Measurements from ENCODE around the gene NOD1.

The NOD1 gene

DNA sequence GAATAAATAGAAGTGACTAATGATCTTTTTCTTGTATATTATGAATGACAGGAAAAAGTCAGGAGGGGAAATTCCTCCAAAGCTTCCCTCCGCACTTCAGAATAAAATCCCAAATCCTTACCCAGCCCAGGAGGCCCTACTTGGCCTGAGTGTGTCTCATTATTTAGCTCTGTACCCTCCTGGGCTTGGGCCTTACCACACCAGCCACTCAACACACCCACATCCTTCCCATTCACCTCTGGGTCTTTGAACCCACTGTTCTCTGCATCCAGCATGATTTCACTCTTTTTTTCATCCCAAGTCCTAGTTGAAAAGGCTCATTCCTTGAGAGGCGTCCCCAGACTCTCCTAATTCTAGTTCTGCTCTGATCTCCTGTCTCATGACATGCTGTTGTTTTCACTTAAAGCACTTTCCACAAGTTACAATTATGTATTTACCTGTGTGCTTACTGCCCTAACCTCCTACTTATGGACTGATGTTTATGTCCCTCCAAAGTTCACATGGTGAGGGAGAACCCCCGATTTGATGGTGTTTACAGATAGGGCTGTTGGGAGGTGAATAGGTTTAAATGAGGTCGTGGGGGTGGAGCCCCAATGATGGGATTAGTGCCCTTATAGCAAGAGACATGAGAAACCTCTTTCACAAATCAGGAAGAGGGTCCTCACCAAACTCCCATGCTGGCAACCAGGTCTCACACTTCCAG, 6.4 kb downstream of the NOD1 start:
- FAIRE-seq (no peak), DNase-seq (ENCODE audit: insufficient read length, low spot score) (no peak)
- TF ChIP-seq POLR2A (IDR thresholded peaks at IDR 0.05; ENCODE audit: low read depth, low read length) (no peak), POU2F2 (IDR thresholded peaks at IDR 0.05; ENCODE audit: low read depth, low read length) (no peak), TAF1 (IDR thresholded peaks at IDR 0.05; ENCODE audit: low read depth, low read length) (no peak), POLR2AphosphoS5 (IDR thresholded peaks at IDR 0.05; ENCODE audit: low read depth, low read length) (no peak), PAX5 (IDR thresholded peaks at IDR 0.05; ENCODE audit: insufficient read depth, low read length, severe bottlenecking) (no peak)

DNA sequence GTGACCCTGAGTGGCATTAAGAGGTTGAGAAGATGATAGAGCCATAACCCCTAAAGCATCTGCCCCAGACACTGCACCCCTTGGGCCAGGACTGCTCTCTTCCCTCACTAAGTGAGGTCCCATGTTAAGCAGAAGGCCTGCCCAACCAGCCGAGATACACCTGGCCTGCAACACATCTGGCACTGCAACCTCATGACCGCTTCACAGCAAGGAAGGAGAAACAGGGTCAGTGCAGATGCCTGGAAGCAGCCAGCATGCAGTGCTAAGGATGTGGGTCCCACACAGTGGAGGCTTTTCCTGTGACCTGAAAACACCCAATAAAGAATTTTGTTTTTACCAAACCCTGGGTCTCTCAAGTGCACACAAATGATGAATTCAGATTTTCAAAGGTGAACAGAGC, 7.4 kb downstream of the NOD1 start:
- TF ChIP-seq POU2F2 (IDR thresholded peaks at IDR 0.05; ENCODE audit: low read depth, low read length) (no peak), POLR2A (IDR thresholded peaks at IDR 0.05; ENCODE audit: low read depth, low read length) (no peak), TAF1 (IDR thresholded peaks at IDR 0.05; ENCODE audit: low read depth, low read length) (no peak), POLR2AphosphoS5 (IDR thresholded peaks at IDR 0.05; ENCODE audit: low read depth, low read length) (no peak), SPI1 (IDR thresholded peaks at IDR 0.05; ENCODE audit: low read depth, low read length) (no peak), PAX5 (IDR thresholded peaks at IDR 0.05; ENCODE audit: insufficient read depth, low read length, severe bottlenecking) (no peak)
- peak; percentile 5 for FAIRE-seq

DNA sequence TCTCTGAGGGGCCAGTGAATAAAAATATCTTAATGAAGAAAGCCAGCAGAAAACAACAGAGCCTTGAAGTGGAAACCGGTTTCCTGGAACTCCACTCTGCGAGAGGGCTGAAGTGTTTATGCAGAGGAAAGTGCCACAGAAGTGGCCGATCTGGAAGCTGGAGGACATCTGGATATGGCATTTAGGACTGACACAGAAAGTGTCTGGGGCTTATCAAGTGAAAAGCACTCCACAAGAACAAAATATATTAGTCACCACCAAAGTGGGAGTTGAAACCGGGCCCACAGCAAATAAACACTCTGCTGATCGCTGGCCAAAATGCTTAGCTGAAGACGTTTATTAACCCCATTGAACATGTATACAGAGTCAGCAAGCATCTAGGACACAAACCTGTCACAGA, 7.8 kb downstream of the NOD1 start:
- FAIRE-seq: no peak
- TF ChIP-seq SPI1 (IDR thresholded peaks at IDR 0.05; ENCODE audit: low read depth, low read length) (no peak), POLR2AphosphoS5 (IDR thresholded peaks at IDR 0.05; ENCODE audit: low read depth, low read length) (no peak), PAX5 (IDR thresholded peaks at IDR 0.05; ENCODE audit: insufficient read depth, low read length, severe bottlenecking) (no peak), TAF1 (IDR thresholded peaks at IDR 0.05; ENCODE audit: low read depth, low read length) (no peak), POLR2A (IDR thresholded peaks at IDR 0.05; ENCODE audit: low read depth, low read length) (no peak), POU2F2 (IDR thresholded peaks at IDR 0.05; ENCODE audit: low read depth, low read length) (no peak)
- no peak for DNase-seq (ENCODE audit: insufficient read length, low spot score)

More for the DNA sequence above, 7.4 kb downstream of the NOD1 start:
- no peak for DNase-seq (ENCODE audit: insufficient read length, low spot score)

DNA sequence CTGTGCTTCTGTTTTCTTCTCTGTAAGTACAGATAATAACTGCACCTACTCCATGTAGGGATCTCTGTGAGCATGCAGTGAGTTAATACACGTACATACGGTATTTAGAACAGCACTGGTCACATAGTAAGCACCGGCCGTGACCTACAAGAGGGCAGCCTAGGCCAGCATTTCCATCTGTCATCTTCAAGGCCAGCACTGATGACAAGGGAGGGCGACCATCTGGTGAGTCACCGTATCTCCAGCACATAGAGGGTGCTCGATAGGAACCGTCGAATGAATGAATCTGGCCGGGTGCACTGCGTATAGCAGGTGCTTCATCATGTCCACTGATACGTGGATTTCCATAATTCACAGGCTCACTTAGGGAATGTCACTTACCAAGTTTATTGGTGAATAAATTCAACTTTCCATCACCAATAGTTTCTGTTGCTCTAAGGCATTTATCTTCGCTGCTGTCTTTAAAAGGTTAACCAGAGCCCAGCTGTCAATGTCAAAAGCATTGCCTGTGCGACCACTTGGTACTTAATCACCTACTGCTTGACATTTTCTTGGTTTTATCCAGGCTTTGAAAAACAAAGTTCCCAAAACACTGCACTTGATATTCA, 8.3 kb downstream of the NOD1 start:
- FAIRE-seq (no peak), DNase-seq (ENCODE audit: insufficient read length, low spot score) (no peak)
- TF ChIP-seq PAX5 (IDR thresholded peaks at IDR 0.05; ENCODE audit: insufficient read depth, low read length, severe bottlenecking) (no peak), TAF1 (IDR thresholded peaks at IDR 0.05; ENCODE audit: low read depth, low read length) (no peak), POU2F2 (IDR thresholded peaks at IDR 0.05; ENCODE audit: low read depth, low read length) (no peak), SPI1 (IDR thresholded peaks at IDR 0.05; ENCODE audit: low read depth, low read length) (no peak), POLR2A (IDR thresholded peaks at IDR 0.05; ENCODE audit: low read depth, low read length) (no peak), POLR2AphosphoS5 (IDR thresholded peaks at IDR 0.05; ENCODE audit: low read depth, low read length) (no peak)

DNA sequence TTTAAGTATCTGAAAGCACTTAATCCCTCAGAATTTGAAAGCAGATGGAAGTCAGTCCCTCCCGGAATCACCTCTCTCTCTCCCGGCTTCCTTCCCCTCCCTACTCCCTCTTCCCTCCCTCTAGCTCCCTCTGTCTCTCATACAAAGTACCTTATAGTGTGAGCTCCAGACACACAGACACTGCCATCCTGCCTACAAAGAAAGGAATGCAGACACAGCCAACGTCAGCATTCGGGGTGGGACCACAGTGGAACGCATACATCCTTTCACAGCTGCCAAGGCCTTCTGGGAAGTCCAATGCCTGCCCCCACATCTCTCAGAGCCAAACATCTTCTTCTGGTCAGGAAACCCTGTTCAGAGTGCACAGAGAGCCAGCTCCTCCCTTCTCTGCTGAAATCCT, 9.3 kb downstream of the NOD1 start:
- no peak for TF ChIP-seq POLR2A (IDR thresholded peaks at IDR 0.05; ENCODE audit: low read depth, low read length)
- TF ChIP-seq TAF1 (IDR thresholded peaks at IDR 0.05; ENCODE audit: low read depth, low read length): no peak
- no peak for TF ChIP-seq SPI1 (IDR thresholded peaks at IDR 0.05; ENCODE audit: low read depth, low read length)
- TF ChIP-seq PAX5 (IDR thresholded peaks at IDR 0.05; ENCODE audit: insufficient read depth, low read length, severe bottlenecking): no peak
- TF ChIP-seq POU2F2 (IDR thresholded peaks at IDR 0.05; ENCODE audit: low read depth, low read length): no peak
- TF ChIP-seq POLR2AphosphoS5 (IDR thresholded peaks at IDR 0.05; ENCODE audit: low read depth, low read length): no peak
- no peak for FAIRE-seq
- DNase-seq (ENCODE audit: insufficient read length, low spot score): no peak

DNA sequence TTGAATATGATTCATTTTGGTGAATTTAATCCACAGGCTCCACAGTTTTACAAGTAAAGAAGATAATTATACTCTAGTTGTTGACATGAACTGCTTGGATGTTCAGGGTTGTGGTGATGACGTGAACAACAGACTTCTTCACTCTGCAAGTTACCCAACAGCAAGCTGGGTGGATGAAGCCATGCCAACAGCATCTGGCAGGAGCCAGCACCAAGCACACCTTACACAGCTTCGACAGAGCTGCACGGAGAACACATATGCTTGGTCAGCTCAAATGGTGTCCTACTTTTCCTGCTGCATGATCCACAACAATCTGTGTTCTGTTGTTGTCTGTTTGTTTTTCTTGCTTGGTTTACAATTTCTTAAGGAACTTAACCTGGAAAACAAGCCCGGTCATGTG, 9.8 kb downstream of the NOD1 start:
- TF ChIP-seq POLR2AphosphoS5 (IDR thresholded peaks at IDR 0.05; ENCODE audit: low read depth, low read length) (no peak), PAX5 (IDR thresholded peaks at IDR 0.05; ENCODE audit: insufficient read depth, low read length, severe bottlenecking) (no peak), POLR2A (IDR thresholded peaks at IDR 0.05; ENCODE audit: low read depth, low read length) (no peak), TAF1 (IDR thresholded peaks at IDR 0.05; ENCODE audit: low read depth, low read length) (no peak), SPI1 (IDR thresholded peaks at IDR 0.05; ENCODE audit: low read depth, low read length) (no peak), POU2F2 (IDR thresholded peaks at IDR 0.05; ENCODE audit: low read depth, low read length) (no peak)
- DNase-seq (ENCODE audit: insufficient read length, low spot score) (no peak), FAIRE-seq (no peak)

DNA sequence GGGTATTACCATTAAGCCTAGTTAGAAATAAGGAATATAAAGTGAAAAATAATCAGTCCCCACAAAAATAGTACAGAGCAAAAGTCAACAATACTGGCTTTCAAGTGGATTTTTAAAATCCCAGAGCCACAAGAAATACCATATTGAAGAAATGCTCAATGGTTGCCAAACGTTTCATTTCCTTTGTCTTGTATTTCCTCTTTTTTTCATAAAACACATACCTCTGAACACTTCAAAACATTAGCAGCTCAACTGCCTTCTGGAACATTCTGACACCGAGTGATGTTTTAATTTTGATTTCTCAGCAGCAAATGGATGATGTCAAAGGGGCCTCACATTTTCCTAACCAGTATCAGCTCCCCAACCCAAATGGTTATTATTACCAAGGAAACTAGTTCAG, 10.5 kb downstream of the NOD1 start:
- TF ChIP-seq TAF1 (IDR thresholded peaks at IDR 0.05; ENCODE audit: low read depth, low read length): no peak
- TF ChIP-seq PAX5 (IDR thresholded peaks at IDR 0.05; ENCODE audit: insufficient read depth, low read length, severe bottlenecking): no peak
- TF ChIP-seq POLR2A (IDR thresholded peaks at IDR 0.05; ENCODE audit: low read depth, low read length): no peak
- no peak for TF ChIP-seq SPI1 (IDR thresholded peaks at IDR 0.05; ENCODE audit: low read depth, low read length)
- no peak for TF ChIP-seq POU2F2 (IDR thresholded peaks at IDR 0.05; ENCODE audit: low read depth, low read length)
- TF ChIP-seq POLR2AphosphoS5 (IDR thresholded peaks at IDR 0.05; ENCODE audit: low read depth, low read length): no peak
- DNase-seq (ENCODE audit: insufficient read length, low spot score) (no peak), FAIRE-seq (no peak)

DNA sequence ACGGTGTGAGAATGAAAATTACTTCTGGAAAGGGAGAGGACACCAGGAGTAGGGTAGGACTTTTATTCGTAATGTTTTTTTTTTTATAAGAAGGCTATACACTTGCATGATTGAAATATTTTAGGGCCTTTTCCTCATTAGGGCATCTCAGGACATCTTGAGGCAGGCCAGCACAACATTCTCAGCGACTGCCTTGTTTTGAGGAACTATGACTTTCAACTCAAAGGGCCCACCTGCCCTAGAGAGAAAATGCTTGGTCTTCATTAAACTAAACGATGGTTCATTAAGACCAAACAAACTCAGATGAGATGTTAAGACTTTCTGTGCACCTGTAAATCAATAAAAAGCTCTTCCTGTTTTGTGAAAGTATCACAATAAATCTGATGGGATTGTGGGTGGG, 11.3 kb downstream of the NOD1 start:
- FAIRE-seq (no peak), DNase-seq (ENCODE audit: insufficient read length, low spot score) (no peak)
- TF ChIP-seq POU2F2 (IDR thresholded peaks at IDR 0.05; ENCODE audit: low read depth, low read length): no peak
- no peak for TF ChIP-seq SPI1 (IDR thresholded peaks at IDR 0.05; ENCODE audit: low read depth, low read length)
- no peak for TF ChIP-seq POLR2A (IDR thresholded peaks at IDR 0.05; ENCODE audit: low read depth, low read length)
- TF ChIP-seq TAF1 (IDR thresholded peaks at IDR 0.05; ENCODE audit: low read depth, low read length): no peak
- no peak for TF ChIP-seq PAX5 (IDR thresholded peaks at IDR 0.05; ENCODE audit: insufficient read depth, low read length, severe bottlenecking)
- no peak for TF ChIP-seq POLR2AphosphoS5 (IDR thresholded peaks at IDR 0.05; ENCODE audit: low read depth, low read length)

DNA sequence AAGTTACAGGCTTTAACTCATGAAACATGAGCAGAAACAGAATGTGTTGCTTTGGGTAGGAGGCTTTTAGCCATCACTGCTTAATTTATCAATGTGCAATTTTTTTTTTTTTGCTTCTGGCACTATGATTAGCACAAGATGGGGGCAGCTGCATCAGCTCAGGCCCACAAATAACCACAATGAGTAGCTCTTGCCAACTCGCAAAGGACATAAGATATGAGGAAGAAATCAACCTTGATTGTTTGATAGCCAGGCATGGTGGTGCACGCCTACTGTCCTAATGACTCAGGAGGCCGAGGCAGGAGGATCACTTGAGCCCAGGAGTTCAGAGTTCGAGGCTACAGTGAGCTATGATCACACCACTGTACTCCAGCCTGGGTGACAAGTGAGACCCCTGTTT, 12.3 kb downstream of the NOD1 start:
- FAIRE-seq (no peak), DNase-seq (ENCODE audit: insufficient read length, low spot score) (no peak)
- TF ChIP-seq SPI1 (IDR thresholded peaks at IDR 0.05; ENCODE audit: low read depth, low read length) (no peak), POLR2AphosphoS5 (IDR thresholded peaks at IDR 0.05; ENCODE audit: low read depth, low read length) (no peak), POU2F2 (IDR thresholded peaks at IDR 0.05; ENCODE audit: low read depth, low read length) (no peak), PAX5 (IDR thresholded peaks at IDR 0.05; ENCODE audit: insufficient read depth, low read length, severe bottlenecking) (no peak), TAF1 (IDR thresholded peaks at IDR 0.05; ENCODE audit: low read depth, low read length) (no peak), POLR2A (IDR thresholded peaks at IDR 0.05; ENCODE audit: low read depth, low read length) (no peak)
